ENCODE measurements around the gene TMEM217.

TMEM217 gene

GRCh38 chr6:37279366-37280134 lies 21.6 kb upstream of the TMEM217 start:
- DNase-seq, result no peak

DNA sequence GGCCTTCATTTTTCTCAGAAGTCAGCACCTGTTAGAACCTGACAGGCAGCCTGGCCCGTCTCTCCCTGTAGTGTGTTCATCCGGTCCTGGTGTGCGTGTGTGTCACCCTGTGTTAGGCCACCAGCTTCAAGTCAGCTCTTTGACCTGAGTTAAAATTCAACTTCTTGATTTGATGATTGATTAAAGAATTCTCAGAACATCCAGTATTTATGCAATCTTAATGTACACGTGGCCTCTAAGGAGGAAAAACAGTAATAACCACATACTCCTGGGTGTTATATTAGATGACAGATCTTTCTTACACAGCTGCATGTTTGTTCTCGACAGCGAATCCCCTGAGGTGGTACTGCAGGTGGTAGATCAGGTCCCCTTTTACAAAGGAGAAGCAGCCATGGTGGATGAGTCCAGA lies 19.1 kb upstream of the TMEM217 start:
- DNase-seq, result no peak

DNA sequence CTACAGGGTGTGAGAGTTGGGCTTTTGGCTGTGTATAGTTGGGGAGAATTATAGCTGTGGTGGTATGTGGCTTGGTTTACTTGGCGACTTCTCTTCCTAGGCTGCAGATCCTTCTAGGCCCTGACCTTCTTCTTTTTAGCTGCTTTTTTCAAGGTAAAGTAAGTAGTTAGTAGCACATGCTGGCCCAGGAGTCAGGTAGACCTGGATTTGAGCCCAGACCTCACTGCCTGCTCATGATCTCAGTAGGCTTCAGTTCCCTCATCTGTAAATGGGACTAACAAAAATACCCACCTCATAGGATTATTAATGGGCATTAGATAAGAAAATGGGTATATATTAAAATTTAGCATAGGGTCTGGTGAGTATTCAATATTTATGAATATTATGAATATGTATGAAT lies 17.4 kb upstream of the TMEM217 start:
- DNase-seq, result no peak

DNA sequence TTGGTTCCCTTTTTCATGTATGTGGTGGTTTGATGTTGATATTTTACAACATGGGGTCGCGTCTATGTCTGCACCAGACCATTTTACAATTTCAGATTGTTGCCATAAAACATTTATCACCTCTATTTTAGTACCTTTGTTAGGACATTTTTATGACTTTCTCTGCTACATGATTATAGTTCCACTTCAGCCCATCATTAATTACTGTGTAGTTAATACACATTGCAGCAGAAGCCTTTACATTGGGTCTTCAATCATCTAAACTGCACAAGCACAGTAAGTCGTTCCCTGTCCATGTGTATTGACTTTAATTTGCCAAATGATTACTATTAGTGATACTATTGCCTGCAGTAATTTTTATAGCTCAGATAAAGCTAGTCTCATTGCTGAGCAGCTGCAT lies 15.7 kb upstream of the TMEM217 start:
- DNase-seq, result no peak

DNA sequence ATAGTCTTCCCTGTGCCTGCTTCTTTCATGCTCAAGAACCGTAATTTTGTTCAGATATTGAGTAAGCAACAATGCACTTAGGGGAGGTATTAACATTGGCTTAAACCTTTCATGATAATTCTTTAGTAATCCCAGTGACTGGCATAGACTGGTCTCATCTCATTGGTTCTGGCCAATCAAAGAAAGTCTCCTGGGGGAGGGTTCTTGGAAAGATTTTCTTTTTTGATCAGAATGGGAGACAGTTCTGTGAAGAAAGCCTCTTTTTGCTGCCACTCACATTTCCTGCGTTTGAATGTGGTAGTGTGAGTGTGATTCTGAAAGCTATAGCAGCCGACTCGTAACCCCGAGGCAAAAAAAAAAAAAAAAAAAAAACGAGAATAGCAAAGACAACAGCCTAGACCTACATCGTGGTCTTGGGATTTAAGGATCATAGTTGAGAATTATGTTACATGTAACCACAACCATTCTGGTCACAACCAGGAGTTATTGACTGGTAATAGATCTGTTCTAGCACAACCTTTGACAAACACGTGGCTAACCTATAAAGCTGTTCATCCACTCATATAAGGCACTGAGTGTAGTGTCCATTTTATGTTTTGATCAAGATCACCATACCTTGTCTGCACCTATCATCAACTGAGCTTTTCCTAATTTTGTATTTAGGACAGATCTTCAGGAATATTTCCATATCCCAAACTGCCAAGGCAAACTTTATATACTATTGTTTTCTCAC lies 15.1 kb upstream of the TMEM217 start:
- DNase-seq, result no peak

DNA sequence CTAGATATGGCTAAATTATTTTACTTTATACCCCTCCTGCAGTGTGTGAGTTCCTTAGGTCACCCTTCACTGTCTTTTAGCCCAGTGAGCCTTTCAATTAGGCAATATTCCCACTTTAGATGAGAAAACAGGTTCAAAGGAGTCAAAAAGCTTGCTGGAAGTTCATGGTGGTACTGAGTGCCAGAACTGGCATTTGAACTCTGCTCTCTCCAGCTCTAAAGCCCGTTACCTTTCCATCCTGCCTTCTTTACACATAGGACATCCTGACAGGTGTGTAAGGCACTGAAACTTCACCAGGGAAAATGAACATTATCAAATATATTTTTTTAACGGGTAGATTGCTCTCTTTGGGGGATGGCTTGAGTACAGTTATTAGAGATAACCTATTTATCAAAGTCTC lies 11.2 kb upstream of the TMEM217 start:
- no peak for DNase-seq

GRCh38 chr6:37265860-37266259 lies 7.9 kb upstream of the TMEM217 start:
- DNase-seq, result no peak

GRCh38 chr6:37265001-37265400 lies 7.1 kb upstream of the TMEM217 start:
- no peak for DNase-seq

GRCh38 chr6:37262446-37263026 lies 4.6 kb upstream of the TMEM217 start:
- DNase-seq, result no peak

DNA sequence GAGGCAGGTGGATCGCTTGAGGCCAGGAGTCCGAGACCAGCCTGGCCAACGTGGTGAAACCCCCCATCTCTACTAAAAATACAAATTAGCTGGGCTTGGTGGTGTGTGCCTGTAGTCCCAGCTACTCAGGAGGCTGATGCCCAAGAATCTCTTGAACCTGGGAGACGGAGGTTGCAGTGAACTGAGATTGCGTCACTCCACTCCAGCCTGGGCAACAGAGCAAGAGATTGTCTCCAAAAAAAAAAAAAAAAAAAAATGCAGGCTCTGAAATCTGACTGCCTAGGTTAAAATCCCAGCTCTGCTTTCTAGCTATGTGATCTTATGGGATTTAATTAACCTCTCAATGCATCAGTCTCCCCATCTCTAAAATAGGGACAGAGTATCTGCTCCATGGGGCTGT lies 3.3 kb upstream of the TMEM217 start:
- no peak for DNase-seq

DNA sequence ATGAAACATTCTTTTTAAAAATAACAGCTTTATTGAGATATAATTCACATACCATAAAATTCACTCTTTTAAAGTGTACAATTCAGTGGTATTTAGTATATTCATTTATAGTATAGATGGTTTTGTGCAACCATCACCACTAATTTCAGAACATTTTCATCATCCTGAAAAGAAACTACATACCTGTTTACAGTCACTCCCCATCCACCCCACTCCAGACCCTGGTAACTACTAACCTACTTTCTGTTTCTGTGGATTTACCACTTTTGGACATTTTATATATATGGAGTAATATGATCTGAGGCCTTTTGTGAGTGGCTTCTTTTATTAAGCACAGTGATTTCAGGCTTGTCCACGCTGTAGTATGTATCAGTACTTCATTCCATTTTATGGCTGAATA lies 2.5 kb upstream of the TMEM217 start:
- no peak for DNase-seq

- no peak for DNase-seq
Measured at GRCh38 chr6:37260040-37260439, 2.1 kb upstream of the TMEM217 start.

DNA sequence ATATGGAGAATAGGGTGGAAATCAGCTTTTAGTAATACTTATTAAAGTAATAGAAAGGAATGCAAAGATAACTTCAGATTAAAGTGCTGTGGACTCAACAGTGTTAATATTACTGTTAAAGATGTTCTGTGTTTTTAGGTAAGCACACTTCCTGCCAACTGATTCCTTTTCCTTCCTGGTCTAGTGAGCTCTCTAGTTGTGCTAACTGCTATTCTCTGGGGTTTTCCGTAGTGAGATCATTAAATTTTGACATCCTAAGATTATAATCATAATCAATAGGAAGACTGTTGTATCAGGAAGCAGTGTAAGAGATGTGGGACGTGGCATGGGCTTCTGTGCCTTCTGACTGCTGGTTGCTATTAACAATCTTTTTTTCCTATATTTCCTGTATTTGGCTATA lies 1.2 kb upstream of the TMEM217 start:
- no peak for DNase-seq

DNA sequence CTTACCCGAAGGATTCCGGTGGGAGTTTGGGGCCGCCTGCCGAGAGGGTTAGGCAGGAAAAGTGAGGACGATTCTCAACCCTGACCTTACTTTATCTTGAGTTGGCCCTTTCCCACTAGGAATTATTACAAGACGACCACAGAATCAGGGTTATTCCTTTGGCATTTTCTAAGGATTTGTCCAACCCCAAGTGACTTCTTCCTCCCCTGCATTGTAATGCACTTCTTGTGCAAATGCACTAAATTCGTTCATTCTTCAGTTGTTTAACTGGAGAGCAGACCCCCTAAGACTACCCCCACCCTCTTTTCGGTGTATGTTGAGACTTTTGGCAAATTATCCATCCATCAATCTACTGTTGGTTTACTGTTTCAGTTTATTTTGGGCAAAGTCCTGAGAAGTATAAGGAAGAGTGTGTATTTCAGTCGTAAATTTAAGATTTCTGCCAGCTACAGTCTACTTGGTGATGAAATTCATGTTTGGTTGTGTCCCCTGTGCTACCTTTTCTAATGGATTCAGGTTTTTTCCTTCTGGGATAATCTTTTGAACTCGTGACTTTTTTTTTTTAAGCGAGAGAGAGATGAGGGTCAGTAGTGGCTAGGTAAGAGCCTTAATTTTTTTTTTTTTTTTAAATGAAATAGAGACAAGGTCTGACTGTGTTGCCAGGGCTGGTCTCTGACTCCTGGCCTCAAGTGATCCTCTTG lies 611 bp upstream of the TMEM217 start:
- no peak for DNase-seq

DNA sequence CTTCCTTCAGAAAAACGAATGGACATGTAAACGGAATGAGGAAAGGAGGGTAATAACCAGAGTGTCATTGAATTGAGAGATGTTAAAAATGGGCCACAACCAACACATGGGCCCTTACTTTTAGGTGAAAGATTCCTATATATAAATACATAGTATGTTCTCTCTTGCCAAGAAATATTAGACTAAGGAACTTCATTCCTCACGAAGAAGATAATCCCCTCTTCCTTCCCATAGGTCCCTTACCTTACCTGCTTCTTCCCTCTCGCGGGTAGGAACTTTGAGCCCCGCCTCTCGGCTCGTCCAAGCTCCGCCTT lies 667 bp downstream of the TMEM217 start:
- DNase-seq, result no peak

GRCh38 chr6:37256692-37257319 lies 1.1 kb downstream of the TMEM217 start:
- DNase-seq, result no peak

DNA sequence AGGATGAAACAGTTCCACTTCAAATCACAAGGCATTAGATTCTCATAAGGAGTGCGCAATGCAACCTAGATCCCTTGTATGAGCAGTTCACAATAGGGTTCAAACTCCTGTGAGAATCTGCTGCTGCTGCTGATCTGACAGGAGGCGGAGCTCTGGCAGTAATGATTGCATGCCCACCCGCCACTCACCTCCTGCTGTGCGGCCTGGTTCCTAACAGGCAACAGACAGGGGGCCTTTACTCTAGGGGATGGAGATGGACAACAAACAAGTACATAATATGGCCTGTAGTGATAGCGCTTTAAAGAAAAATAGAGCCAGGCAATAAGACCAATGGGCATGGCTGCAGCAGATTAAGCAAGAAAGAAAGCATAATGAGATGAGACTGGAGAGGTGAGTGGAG lies 3.1 kb downstream of the TMEM217 start:
- DNase-seq, result no peak

DNA sequence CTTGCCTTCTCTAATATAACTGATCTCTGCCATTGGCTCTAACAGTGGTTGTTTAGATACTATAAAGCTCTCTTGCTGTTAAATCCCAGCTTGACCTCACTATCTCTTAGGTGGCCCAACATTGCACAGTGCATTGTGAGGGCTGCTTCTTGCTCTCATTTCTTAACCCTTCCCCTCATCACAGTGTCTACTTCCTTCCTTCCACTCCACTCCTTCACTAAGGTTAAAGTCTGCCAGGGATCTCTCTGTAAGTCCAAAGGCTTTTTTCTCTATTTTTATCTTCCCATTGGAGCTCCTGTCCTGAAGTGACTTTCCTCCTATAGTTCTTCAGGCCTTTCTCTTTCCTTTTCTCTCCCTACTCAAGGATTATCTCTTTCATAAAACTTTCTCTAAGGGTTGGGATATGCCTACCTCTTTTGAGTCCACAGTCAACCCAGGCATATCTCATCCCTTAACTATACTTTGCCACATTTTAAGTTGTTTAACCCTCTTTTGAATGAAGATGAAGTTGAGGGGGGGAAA lies 4.4 kb downstream of the TMEM217 start:
- no peak for DNase-seq

GRCh38 chr6:37251211-37251780 lies 6.6 kb downstream of the TMEM217 start:
- DNase-seq, result no peak

DNA sequence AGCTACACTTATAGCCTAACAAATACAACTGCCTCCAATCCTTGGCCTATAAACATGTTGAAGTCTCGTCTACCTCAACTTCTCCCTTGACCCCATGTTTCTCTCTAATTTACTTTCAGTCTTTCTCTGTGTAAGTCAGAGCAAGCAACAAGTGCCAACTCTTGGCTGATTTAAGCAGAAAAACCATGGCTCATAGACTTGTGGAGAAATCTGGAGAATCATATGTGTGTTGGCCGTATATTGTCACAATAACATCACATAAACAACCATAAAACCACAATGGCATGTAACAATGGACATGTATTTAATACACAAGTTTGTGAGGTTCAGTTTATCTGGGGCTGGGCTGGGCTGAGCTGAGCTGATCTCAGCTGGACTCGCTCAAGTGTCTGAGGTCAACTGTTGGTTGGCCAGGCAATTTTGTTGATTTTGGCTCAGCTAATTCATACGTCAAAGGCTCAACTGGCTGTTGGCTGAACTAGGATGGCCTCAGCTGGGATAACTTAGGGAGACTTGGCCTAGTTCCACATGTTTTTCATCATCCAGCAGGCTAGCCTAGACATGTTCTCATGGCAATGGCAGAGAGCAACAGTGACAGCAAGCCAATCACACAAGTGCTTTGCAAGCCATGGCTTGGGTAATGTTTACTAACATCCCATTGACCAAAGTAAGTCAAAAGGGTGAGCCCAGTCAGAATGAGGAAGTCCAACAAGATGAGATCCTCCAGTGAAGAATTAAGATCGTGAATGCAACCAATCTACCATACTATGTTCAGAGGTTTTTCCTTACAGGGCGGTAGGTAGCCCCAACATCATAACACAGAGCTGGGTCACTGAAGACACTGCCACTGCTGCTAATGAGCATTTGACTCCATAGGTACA lies 13.3 kb downstream of the TMEM217 start:
- no peak for DNase-seq

DNA sequence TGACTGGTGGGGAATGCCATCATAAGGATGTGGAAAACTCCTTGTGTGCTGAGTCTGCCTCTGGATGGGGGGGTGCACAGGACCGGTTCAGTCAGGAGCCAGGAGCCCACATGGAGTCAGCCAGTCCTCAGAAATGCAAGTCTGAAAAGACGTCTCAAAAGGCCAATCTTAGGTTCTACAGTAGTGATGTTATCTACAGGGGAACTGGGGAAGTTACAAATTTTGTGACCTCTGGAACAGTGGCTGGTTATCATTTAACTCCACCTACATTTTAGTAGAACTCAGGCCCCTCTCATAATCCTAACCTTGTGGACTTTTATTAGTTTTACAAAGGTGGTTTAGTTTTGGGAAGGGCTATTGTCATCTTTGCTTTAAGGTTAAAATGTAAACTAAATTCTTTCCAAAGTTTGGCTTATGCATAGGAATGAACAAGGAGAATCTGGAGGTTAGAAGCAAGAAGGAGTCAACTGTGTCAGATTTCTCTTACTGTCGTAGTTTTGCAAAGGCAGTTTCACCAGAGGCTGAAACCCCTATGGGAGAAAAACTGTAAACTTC lies 14.1 kb downstream of the TMEM217 start:
- no peak for DNase-seq

Data from NCI-H1930 (cell line).